ENCODE results near the gene APBA2.
"Not testable (repeated sequence)": the region's sequence is repeated elsewhere in the genome, so short reads cannot be mapped to it uniquely, and the experiment has no call there.

Gene APBA2

DNA sequence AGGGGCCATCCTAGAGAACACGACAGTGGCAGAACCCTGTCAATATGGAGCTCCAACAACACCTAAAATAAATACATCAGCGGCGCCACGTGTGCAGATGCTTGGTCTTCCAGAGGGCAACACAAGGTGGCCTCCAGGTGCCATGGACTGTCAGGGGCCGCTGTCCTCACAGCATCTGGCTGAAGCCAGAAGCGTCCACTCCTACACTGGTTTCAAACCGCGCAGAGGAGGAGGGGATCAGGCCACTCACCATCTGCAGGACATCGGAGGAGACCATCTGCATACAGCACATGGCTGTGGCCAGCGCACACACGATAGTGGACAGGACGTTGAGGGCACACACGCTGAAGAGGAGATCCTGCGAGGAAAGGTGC, 265.7 kb downstream of the APBA2 start:
- no peak for DNase-seq (ENCODE audit: low read depth)
- TF ChIP-seq, protein P1, sequence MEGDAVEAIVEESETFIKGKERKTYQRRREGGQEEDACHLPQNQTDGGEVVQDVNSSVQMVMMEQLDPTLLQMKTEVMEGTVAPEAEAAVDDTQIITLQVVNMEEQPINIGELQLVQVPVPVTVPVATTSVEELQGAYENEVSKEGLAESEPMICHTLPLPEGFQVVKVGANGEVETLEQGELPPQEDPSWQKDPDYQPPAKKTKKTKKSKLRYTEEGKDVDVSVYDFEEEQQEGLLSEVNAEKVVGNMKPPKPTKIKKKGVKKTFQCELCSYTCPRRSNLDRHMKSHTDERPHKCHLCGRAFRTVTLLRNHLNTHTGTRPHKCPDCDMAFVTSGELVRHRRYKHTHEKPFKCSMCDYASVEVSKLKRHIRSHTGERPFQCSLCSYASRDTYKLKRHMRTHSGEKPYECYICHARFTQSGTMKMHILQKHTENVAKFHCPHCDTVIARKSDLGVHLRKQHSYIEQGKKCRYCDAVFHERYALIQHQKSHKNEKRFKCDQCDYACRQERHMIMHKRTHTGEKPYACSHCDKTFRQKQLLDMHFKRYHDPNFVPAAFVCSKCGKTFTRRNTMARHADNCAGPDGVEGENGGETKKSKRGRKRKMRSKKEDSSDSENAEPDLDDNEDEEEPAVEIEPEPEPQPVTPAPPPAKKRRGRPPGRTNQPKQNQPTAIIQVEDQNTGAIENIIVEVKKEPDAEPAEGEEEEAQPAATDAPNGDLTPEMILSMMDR (IDR thresholded peaks at IDR 0.05; ENCODE audit: low read depth, low read length, missing control alignments) = no peak
- in situ Hi-C loops (cut with HindIII; ENCODE audit: low sequenced_read_pairs) = no loop called here
- no peak overlapping the region for H3K4me3 ChIP-seq (ENCODE audit: low read depth, low read length)

DNA sequence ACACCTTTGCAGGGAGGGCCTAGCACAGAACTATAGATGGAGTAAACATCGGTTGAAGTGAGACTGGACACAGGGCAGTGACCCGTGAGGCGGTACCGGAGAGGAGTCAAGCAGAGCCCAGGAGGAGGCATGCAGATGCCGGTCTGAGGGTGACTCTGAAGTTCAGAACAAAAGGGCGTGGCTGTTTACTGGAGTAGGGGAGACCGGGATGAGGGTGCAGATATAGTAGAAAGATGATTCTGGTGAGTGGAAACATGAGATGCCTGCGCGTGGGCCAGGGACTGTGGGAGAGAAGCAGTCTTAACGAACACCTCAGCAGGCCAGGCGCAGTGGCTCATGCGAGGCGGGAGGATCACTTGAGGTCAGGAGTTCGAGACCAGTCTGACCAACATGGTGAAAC, 270.7 kb downstream of the APBA2 start:
- in situ Hi-C loops (cut with HindIII; ENCODE audit: low sequenced_read_pairs) = no loop called here
- TF ChIP-seq, protein P1 (IDR thresholded peaks at IDR 0.05; ENCODE audit: low read depth, low read length, missing control alignments) = no peak
- DNase-seq (ENCODE audit: low read depth) = no peak
- no peak overlapping the region for H3K4me3 ChIP-seq (ENCODE audit: low read depth, low read length)

DNA sequence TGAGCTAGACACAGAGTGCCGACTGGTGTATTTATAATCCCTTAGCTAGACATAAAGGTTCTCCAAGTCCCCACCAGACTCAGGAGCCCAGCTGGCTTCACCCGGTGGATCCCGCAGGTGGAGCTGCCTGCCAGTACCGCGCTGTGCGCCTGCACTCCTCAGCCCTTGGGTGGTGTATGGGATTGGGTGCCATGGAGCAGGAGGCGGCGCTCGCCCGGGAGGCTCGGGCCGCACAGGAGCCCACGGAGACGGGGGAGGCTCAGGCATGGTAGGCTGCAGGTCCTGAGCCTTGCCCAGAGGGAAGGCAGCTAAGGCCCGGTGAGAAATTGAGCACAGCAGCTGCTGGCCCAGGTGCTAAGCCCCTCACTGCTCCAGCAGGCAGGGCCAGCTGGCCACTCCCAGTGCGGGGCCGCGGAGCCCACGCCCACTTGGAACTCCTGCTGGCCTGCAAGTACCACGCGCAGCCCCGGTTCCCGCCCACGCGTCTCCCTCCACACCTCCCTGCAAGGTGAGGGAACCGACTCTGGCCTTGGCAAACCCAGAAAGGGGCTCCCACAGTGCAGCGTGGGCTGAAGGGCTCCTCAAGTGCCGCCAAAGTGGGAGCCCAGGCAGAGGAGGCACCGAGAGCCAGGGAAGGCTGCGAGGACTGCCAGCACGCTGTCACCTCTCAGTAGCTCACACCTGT, 274.1 kb downstream of the APBA2 start:
- TF ChIP-seq, protein P1 (IDR thresholded peaks at IDR 0.05; ENCODE audit: low read depth, low read length, missing control alignments) = no peak
- in situ Hi-C loops (cut with HindIII; ENCODE audit: low sequenced_read_pairs) = no loop called here
- DNase-seq (ENCODE audit: low read depth) = no peak
- H3K4me3 ChIP-seq (ENCODE audit: low read depth, low read length) = no peak overlapping the region

DNA sequence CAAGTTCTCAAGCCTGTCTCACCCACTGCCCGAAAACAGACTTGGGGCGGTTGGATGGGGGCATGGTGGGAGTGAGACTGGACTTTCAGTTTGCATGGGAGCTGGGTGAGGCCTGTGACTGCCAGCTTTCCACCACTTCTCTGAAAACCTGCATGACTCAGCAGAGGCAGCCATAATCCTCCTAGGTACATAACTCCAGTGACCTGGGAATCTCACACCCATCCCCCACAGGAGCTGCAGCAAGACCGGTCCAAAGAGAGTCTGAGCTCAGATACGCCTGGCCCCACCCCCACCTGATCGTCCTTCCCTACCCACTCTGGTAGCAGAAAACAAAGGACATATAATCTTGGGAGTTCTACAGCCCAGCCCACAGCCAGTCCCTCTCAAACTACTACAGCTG, 276.6 kb downstream of the APBA2 start:
- no peak for DNase-seq (ENCODE audit: low read depth)
- in situ Hi-C loops (cut with HindIII; ENCODE audit: low sequenced_read_pairs) = no loop called here
- H3K4me3 ChIP-seq (ENCODE audit: low read depth, low read length) = no peak overlapping the region
- TF ChIP-seq, protein P1 (IDR thresholded peaks at IDR 0.05; ENCODE audit: low read depth, low read length, missing control alignments) = no peak

DNA sequence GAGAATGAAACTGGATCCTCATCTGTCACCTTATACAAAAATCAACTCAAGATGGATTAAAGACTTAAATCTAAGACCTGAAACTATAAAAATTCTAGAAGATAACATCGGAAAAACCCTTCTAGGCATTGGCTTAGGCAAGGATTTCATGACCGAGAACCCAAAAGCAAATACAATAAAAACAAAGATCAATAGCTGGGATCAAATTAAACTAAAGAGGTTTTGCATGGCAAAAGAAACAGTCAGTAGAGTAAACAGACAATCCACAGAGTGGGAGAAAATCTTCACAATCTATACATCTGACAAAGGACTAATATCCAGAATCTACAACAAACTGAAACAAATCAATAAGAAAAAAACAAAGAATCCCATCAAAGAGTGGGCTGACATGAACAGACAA, 281.3 kb downstream of the APBA2 start:
- in situ Hi-C loops (cut with HindIII; ENCODE audit: low sequenced_read_pairs); DNase-seq (ENCODE audit: low read depth); H3K4me3 ChIP-seq (ENCODE audit: low read depth, low read length): not testable (repeated sequence)
